Measurements from ENCODE around the gene LBH.

LBH gene

DNA sequence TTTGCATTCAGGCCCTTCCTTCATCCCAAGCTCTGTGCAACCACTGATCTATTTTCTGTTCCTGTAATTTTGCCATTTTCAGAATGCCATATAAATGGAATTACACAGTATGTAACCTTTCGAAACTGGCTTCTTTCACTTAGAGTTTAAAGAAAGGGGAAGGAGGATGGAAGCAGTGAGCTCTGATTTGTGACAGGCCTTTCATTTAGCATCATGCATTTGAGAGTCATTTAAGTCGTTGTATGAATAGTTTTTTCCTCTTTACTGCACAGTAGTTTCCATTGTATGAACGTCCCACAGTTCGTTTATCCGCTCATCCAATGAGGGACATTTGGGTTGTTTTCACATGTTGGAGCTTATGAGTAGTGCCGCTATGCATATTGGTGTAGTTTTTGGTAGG, 67.0 kb downstream of the LBH start:
- no peak for TF ChIP-seq GATA2 (IDR thresholded peaks at IDR 0.05; ENCODE audit: low read depth, low read length)
- TF ChIP-seq GATA3 (IDR thresholded peaks at IDR 0.05; ENCODE audit: low read depth, low read length) = no peak

DNA sequence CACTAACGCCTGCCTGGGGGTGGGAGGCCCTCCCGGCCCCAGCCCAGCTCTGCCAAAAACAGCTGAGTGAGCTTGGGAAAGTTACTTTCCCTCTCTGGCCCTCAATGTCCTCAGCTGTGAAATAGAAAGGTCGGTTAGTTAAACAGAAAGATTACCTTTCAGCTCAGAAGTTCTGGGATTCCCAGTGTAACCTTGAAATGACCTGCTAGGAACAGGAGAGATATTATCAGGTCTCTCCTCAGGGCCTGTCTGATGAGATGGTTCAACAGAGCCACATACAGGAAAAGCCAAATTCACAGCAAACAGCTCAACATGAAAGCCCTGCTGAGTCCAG, 68.8 kb downstream of the LBH start:
- TF ChIP-seq GATA2 (IDR thresholded peaks at IDR 0.05; ENCODE audit: low read depth, low read length) = peak; percentile 72
- TF ChIP-seq GATA3 (IDR thresholded peaks at IDR 0.05; ENCODE audit: low read depth, low read length) = no peak; the same call in 1 of the 2 replicates

DNA sequence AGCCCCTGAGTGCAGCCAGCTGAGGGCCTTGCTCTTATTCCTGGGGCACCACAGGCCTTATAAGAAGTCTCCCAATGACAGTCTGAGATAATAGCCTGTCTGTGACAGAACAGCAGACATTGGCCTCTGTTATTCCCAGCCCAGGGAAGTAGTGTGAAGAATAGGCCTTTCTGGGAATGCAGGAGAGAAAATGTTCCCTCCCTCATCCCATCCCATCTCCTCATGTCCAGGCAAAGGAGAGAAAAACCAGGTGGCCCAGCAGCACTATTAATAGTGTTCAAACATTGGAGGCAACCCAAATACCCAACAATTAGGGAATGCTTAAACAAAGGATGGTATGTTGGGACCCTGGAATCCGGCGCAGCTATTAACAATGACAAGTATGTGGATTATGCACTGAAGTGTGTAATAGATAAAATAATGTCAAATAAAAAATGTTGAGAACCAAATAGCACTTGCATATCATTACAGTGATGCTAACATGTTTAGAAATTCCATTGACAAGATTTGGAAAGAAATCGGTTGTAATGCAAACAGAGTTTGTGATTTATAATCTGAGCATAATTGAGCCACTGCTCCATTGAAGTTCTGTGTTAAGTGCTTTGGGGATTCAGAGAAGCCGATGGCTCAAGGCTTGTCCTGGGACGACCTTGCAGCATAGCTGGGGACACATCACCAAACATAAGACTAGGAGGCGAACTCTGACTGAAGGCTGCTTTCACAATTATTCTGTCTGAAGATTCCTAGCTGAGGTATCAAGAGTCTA, 69.3 kb downstream of the LBH start:
- TF ChIP-seq GATA3 (IDR thresholded peaks at IDR 0.05; ENCODE audit: low read depth, low read length) (no peak), GATA2 (IDR thresholded peaks at IDR 0.05; ENCODE audit: low read depth, low read length) (no peak)

DNA sequence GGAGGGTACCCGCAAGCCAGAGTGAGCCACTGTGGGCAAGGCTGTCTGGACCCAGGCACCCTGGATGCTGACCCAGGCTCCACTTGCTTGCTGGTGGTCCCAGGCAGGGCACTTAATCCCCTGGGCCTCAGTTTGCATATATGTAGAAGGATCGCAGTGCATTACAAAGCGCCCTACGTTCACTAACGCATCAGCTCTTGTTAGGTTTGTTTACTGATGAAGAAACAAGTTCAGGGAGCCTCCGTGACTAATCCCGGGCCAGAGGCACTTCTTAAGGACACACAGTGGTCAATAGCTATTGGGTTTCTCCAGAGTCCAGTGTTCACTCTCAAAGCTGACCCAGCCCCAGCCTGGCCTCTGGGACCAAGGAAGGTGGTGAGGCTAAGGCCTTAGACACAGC, 70.2 kb downstream of the LBH start:
- no peak for TF ChIP-seq GATA2 (IDR thresholded peaks at IDR 0.05; ENCODE audit: low read depth, low read length)
- no peak for TF ChIP-seq GATA3 (IDR thresholded peaks at IDR 0.05; ENCODE audit: low read depth, low read length)

DNA sequence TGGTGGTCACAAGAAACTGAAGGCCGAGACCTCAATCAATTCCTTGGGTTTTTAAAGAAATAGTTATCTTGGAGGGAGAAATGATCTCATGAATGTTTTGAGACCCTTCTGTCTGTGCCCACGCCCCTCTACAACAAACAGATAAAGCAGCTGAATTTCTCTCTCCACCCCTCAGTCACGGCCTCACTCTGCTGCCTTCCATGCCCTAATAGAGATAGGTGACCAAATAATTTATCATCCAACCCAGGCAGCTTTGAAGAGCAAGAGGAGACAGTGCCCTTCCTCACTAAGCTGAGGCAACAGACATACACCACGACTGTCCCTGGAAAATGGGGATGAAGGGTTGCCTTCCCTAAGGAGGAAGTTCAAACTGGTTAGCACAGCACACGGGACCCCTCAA, 71.2 kb downstream of the LBH start:
- no peak for TF ChIP-seq GATA2 (IDR thresholded peaks at IDR 0.05; ENCODE audit: low read depth, low read length)
- TF ChIP-seq GATA3 (IDR thresholded peaks at IDR 0.05; ENCODE audit: low read depth, low read length) = no peak

DNA sequence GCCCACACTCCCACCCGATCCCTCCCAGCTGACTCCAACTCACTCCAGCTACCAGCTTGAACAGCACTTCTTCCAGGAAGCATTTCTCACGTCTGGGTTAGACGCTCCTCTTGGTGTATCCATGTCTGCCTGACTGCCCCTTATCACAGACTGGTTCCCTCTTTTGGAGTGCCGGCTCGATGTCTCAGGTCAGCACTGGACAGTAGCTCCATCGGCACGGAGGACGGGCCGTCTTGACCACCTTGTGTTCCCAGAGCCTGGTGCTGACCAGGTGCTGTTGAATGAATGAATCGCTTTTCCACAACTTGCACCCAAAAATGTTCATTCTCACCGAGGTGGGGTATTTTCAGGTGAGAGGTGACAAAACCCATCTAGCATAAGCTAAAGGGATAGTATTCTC, 71.8 kb downstream of the LBH start:
- TF ChIP-seq GATA3 (IDR thresholded peaks at IDR 0.05; ENCODE audit: low read depth, low read length) (no peak), GATA2 (IDR thresholded peaks at IDR 0.05; ENCODE audit: low read depth, low read length) (no peak)

GRCh38 chr2:30305235-30305634, 73.9 kb downstream of the LBH start:
- TF ChIP-seq GATA2 (IDR thresholded peaks at IDR 0.05; ENCODE audit: low read depth, low read length) (no peak), GATA3 (IDR thresholded peaks at IDR 0.05; ENCODE audit: low read depth, low read length) (no peak)

GRCh38 chr2:30306522-30306921, 75.2 kb downstream of the LBH start:
- no peak for TF ChIP-seq GATA3 (IDR thresholded peaks at IDR 0.05; ENCODE audit: low read depth, low read length)
- TF ChIP-seq GATA2 (IDR thresholded peaks at IDR 0.05; ENCODE audit: low read depth, low read length) = no peak

DNA sequence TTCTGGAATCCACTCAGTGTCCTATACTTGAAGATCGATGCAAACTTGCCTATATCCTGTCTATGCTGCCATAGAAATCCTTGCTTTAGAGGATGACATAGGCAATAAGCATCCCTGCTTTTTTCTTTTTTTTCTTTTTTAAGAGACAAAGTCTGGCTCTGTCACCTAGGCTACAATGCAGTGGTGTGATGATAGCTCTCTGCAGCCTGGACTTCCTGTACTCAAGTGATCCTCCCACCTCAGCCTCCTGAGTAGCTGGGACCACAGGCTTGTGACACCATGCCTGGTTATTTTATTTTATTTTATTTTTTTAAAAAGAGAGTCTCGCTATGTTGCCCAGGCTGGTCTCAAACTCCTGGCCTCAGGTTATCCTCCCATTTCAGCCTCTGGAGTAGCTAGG, 76.9 kb downstream of the LBH start:
- no peak for TF ChIP-seq GATA2 (IDR thresholded peaks at IDR 0.05; ENCODE audit: low read depth, low read length)
- no peak for TF ChIP-seq GATA3 (IDR thresholded peaks at IDR 0.05; ENCODE audit: low read depth, low read length)
